H9 (cell line): ENCODE measurements around the gene ENOX1. TPM values are rescaled to one million over a fixed set of nuclear protein-coding genes. Genes with fewer than 3 reads are reported as not detected.

Source experiments
- DNase-seq: peaks from one replicate; pipeline ENCODE4 v3.0.0-alpha.2; 2017
- H2AFZ ChIP-seq: one replicate; pipeline ENCODE4 v1.6.1; 2013; ENCODE audit warnings: mild to moderate bottlenecking, low read length, control low read depth, moderate library complexity
- H2AK5ac ChIP-seq: 2 replicates; pipeline ENCODE4 v1.6.1; 2013; ENCODE audit warnings: low read length, control low read depth, mixed read lengths; ENCODE audit not compliant: insufficient read length
- H2BK120ac ChIP-seq: one replicate; pipeline ENCODE4 v1.6.1; 2013; ENCODE audit warnings: low read depth, mild to moderate bottlenecking, low read length, control low read depth, inconsistent platforms; ENCODE audit not compliant: poor library complexity, severe bottlenecking
- H2BK12ac ChIP-seq: 2 replicates; pipeline ENCODE4 v1.6.1; 2013; ENCODE audit warnings: low read length, control low read depth, mixed read lengths, low read depth; ENCODE audit not compliant: insufficient read length
- H2BK15ac ChIP-seq: 2 replicates; pipeline ENCODE4 v1.6.1; 2013; ENCODE audit warnings: low read depth, low read length, control low read depth
- H2BK20ac ChIP-seq: one replicate; pipeline ENCODE4 v1.6.1; 2013; ENCODE audit warnings: low read depth, mild to moderate bottlenecking, low read length, control low read depth, inconsistent platforms; ENCODE audit not compliant: poor library complexity, severe bottlenecking
- H2BK5ac ChIP-seq: 2 replicates; pipeline ENCODE4 v1.6.1; 2013; ENCODE audit warnings: low read length, control low read depth, mixed read lengths; ENCODE audit not compliant: insufficient read length
- H3K14ac ChIP-seq: 2 replicates; pipeline ENCODE4 v1.6.1; 2013; ENCODE audit warnings: low read length, control low read depth; ENCODE audit not compliant: insufficient read depth
- H3K18ac ChIP-seq: 2 replicates; pipeline ENCODE4 v1.6.1; 2013; ENCODE audit warnings: low read depth, mild to moderate bottlenecking, mixed read lengths, low read length, control low read depth; ENCODE audit not compliant: insufficient read length
- H3K23ac ChIP-seq: 2 replicates; pipeline ENCODE4 v1.6.1; 2013; ENCODE audit warnings: low read length, control low read depth, mixed read lengths, low read depth; ENCODE audit not compliant: insufficient read length
- H3K23me2 ChIP-seq: 2 replicates; pipeline ENCODE4 v1.6.1; 2013; ENCODE audit warnings: low read depth, mild to moderate bottlenecking, mixed read lengths, low read length, control low read depth; ENCODE audit not compliant: insufficient read length, poor library complexity, severe bottlenecking
- H3K27ac ChIP-seq: 2 replicates; pipeline ENCODE4 v1.5.1; 2013; ENCODE audit warnings: low read length, control low read depth, mixed read lengths, low read depth; ENCODE audit not compliant: insufficient read length
- H3K27me3 ChIP-seq: 2 replicates; pipeline ENCODE4 v1.6.1; 2013; ENCODE audit warnings: low read length, control low read depth, inconsistent platforms; ENCODE audit not compliant: insufficient read depth
- H3K4ac ChIP-seq: 2 replicates; pipeline ENCODE4 v1.6.1; 2013; ENCODE audit warnings: low read depth, mild to moderate bottlenecking, control low read depth, inconsistent platforms, low read length, moderate library complexity
- H3K4me1 ChIP-seq: 2 replicates; pipeline ENCODE4 v1.6.1; 2013; ENCODE audit warnings: low read length, control low read depth, inconsistent platforms; ENCODE audit not compliant: insufficient read depth
- H3K4me2 ChIP-seq: 2 replicates; pipeline ENCODE4 v1.6.1; 2013; ENCODE audit warnings: low read length, control low read depth, mixed read lengths; ENCODE audit not compliant: insufficient read length, insufficient read depth
- H3K56ac ChIP-seq: 2 replicates; pipeline ENCODE4 v1.6.1; 2013; ENCODE audit warnings: low read depth, mild to moderate bottlenecking, mixed read lengths, low read length, control low read depth; ENCODE audit not compliant: insufficient read length
- H3K79me1 ChIP-seq: 2 replicates; pipeline ENCODE4 v1.6.1; 2013; ENCODE audit warnings: low read depth, mild to moderate bottlenecking, moderate library complexity, low read length, control low read depth, inconsistent platforms; ENCODE audit not compliant: insufficient read depth, poor library complexity, severe bottlenecking
- H3K79me2 ChIP-seq: 2 replicates; pipeline ENCODE4 v1.6.1; 2013; ENCODE audit warnings: low read length, control low read depth, inconsistent platforms; ENCODE audit not compliant: insufficient read depth
- H3K9ac ChIP-seq: 2 replicates; pipeline ENCODE4 v1.6.1; 2013; ENCODE audit warnings: low read length, control low read depth, mixed read lengths; ENCODE audit not compliant: insufficient read length; ENCODE audit errors: extremely low read depth
- H3K9me3 ChIP-seq: one replicate; pipeline ENCODE4 v1.6.1; 2013; ENCODE audit warnings: low read depth, low read length, inconsistent platforms; ENCODE audit not compliant: control insufficient read depth
- H3T11ph ChIP-seq: one replicate; pipeline ENCODE4 v1.6.1; 2013; ENCODE audit warnings: mild to moderate bottlenecking, low read length, control low read depth, inconsistent platforms
- H4K20me1 ChIP-seq: one replicate; pipeline ENCODE4 v1.6.1; 2013; ENCODE audit not compliant: control insufficient read depth, insufficient read length, insufficient read depth
- H4K5ac ChIP-seq: 2 replicates; pipeline ENCODE4 v1.6.1; 2013; ENCODE audit warnings: low read depth, mild to moderate bottlenecking, mixed read lengths, low read length, control low read depth; ENCODE audit not compliant: insufficient read length
- H4K8ac ChIP-seq: replicated peaks from 2 replicates; pipeline ENCODE4 v1.6.1; 2013; ENCODE audit warnings: low read length, control low read depth, mixed read lengths, low read depth; ENCODE audit not compliant: insufficient read length
- H4K91ac ChIP-seq: 2 replicates; pipeline ENCODE4 v1.6.1; 2013; ENCODE audit warnings: low read depth, mild to moderate bottlenecking, moderate library complexity, mixed read lengths, low read length, control low read depth; ENCODE audit not compliant: insufficient read length
- H3K27ac Mint-ChIP-seq, 3 experiments: 2 replicates in 2 of 3; 3 replicates in 1 of 3; pipeline ENCODE4 v1.8.0; 2020 to 2021; ENCODE audit warnings: mixed read lengths in 3 of 3, mild to moderate bottlenecking in 1 of 3, moderate library complexity in 1 of 3
- H3K27me3 Mint-ChIP-seq: 2 replicates; pipeline ENCODE4 v1.8.0; 2021; ENCODE audit warnings: low read depth, mild to moderate bottlenecking, moderate library complexity, mixed read lengths
- H3K36me3 Mint-ChIP-seq, 3 experiments: 2 replicates in 2 of 3; 3 replicates in 1 of 3; pipeline ENCODE4 v1.8.0; 2020 to 2021; ENCODE audit warnings: low read depth in 3 of 3, mixed read lengths in 3 of 3; ENCODE audit not compliant: insufficient read depth in 1 of 3
- H3K4me1 Mint-ChIP-seq, 2 experiments: 2 replicates each; pipeline ENCODE4 v1.8.0; 2020; ENCODE audit warnings: mixed read lengths in 2 of 2
- H3K4me3 Mint-ChIP-seq, 2 experiments: 2 replicates in 1 of 2; 3 replicates in 1 of 2; pipeline ENCODE4 v1.8.0; 2020 to 2021; ENCODE audit warnings: mild to moderate bottlenecking in 2 of 2, mixed read lengths in 2 of 2, moderate library complexity in 1 of 2
- H3K9me3 Mint-ChIP-seq, 2 experiments: 2 replicates in 1 of 2; 3 replicates in 1 of 2; pipeline ENCODE4 v1.8.0; 2020; ENCODE audit warnings: mild to moderate bottlenecking in 2 of 2, mixed read lengths in 2 of 2, moderate library complexity in 1 of 2
- whole genome bisulfite sequencing: extraction: QIAGEN DNeasy Blood & Tissue Kit; methylation state at CpG from one replicate; pipeline ENCODE4 v1.1.7; 2013; ENCODE audit warnings: missing lambda C conversion rate, low lambda C conversion rate, mixed read lengths; ENCODE audit not compliant: insufficient read length; ENCODE audit errors: extremely low coverage; 5-methylcytosine and 5-hydroxymethylcytosine counted together
- total RNA-seq: library from RNA; stranded (reverse); gene quantifications from 2 replicates; pipeline ENCODE4 v1.2.1, GENCODE V29; 2021
- TF ChIP-seq, protein P1 (sequence below): fragments of 200-600 bp; sonication (generic); conservative IDR thresholded peaks from 3 replicates; pipeline ENCODE4 v1.8.0; 2021; ENCODE audit warnings: antibody characterized with exemption, mild to moderate bottlenecking

Gene ENOX1
- total RNA-seq, 1 experiment from 2014 or later: 0.24 TPM

DNA sequence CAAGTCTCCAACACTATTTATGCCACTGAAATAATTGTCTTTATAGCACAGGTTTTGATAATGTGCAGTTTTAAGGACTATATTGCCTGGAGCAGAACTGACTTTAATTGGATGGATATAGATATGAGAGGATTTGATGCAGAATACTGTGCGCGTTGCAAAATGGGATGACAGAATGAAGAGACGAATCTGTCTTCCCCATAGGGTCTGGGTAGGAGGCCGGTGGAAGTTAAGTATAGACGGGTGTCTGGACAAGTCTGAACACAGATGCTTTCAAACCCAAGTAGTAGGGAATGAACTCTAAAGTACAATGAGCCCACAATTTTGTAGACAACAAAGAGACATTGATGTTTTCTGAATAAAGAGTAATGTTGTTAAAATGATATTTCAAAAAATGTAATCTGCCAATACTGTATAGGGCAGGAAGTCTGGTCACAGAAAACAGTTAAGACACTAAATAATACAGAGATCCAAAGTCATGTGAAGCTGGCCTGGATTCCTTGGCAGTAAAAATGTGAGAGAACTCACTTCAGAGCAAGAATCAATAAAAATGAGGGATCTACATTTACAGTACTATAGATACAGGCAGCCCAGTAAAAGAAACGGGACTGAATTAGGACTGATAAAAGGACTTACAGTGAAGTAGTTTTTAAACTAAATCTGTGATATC, 125.5 kb downstream of the ENOX1 start:
- no peak overlapping the region for H2BK5ac ChIP-seq
- H2BK20ac ChIP-seq: no peak overlapping the region
- H3K27ac ChIP-seq: no peak overlapping the region
- no peak for DNase-seq
- no peak overlapping the region for H4K8ac ChIP-seq
- no peak overlapping the region for H3K23ac ChIP-seq
- no peaks in the 10 kb centered on the region for H3K27me3 ChIP-seq
- Mint-ChIP-seq H3K4me1 (peaks cover 7 to 13% of the 10 kb centered on the region in 2 experiments), H3K4me3 (no peak overlapping the region), H3K36me3 (no peaks in the 10 kb centered on the region), H3K27ac (no peak overlapping the region), H3K27me3 (peaks cover 6% of the 10 kb centered on the region), H3K9me3 (no peaks in the 10 kb centered on the region)
- TF ChIP-seq, protein P1, sequence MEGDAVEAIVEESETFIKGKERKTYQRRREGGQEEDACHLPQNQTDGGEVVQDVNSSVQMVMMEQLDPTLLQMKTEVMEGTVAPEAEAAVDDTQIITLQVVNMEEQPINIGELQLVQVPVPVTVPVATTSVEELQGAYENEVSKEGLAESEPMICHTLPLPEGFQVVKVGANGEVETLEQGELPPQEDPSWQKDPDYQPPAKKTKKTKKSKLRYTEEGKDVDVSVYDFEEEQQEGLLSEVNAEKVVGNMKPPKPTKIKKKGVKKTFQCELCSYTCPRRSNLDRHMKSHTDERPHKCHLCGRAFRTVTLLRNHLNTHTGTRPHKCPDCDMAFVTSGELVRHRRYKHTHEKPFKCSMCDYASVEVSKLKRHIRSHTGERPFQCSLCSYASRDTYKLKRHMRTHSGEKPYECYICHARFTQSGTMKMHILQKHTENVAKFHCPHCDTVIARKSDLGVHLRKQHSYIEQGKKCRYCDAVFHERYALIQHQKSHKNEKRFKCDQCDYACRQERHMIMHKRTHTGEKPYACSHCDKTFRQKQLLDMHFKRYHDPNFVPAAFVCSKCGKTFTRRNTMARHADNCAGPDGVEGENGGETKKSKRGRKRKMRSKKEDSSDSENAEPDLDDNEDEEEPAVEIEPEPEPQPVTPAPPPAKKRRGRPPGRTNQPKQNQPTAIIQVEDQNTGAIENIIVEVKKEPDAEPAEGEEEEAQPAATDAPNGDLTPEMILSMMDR: no peak
- H3K23me2 ChIP-seq: no peaks in the 10 kb centered on the region
- H3K18ac ChIP-seq: no peak overlapping the region
- no peak overlapping the region for H3K4ac ChIP-seq
- H3K14ac ChIP-seq: no peak overlapping the region
- H3K79me2 ChIP-seq: no peaks in the 10 kb centered on the region
- H4K20me1 ChIP-seq: no peaks in the 10 kb centered on the region
- H3K9me3 ChIP-seq: no peaks in the 10 kb centered on the region
- H3K56ac ChIP-seq: no peak overlapping the region
- no peak overlapping the region for H4K91ac ChIP-seq
- no peaks in the 10 kb centered on the region for H3K79me1 ChIP-seq
- H4K5ac ChIP-seq: no peak overlapping the region
- H3K4me1 ChIP-seq: no peaks in the 10 kb centered on the region
- H2BK12ac ChIP-seq: no peak overlapping the region
- H2BK120ac ChIP-seq: no peak overlapping the region
- H3T11ph ChIP-seq: no peak overlapping the region
- H2BK15ac ChIP-seq: no peak overlapping the region
- no peak overlapping the region for H2AK5ac ChIP-seq
- H3K9ac ChIP-seq: no peak overlapping the region
- no CpG with 5 or more reads among the region's 6 CpGs for WGBS
- H3K4me2 ChIP-seq: no peak overlapping the region
- H2AFZ ChIP-seq: no peak overlapping the region
